Activated CD4-positive, alpha-beta T cell treated with anti-CD3 and anti-CD28 coated beads, Interleukin-2, amount 50 U/mL, for 48 hours (primary cell): ENCODE measurements around the gene HOXA9.

Experiments
- DNase-seq, 2 experiments: peaks; one replicate each; pipeline ENCODE4 v3.0.0-alpha.2; 2020

The HOXA9 gene

DNA sequence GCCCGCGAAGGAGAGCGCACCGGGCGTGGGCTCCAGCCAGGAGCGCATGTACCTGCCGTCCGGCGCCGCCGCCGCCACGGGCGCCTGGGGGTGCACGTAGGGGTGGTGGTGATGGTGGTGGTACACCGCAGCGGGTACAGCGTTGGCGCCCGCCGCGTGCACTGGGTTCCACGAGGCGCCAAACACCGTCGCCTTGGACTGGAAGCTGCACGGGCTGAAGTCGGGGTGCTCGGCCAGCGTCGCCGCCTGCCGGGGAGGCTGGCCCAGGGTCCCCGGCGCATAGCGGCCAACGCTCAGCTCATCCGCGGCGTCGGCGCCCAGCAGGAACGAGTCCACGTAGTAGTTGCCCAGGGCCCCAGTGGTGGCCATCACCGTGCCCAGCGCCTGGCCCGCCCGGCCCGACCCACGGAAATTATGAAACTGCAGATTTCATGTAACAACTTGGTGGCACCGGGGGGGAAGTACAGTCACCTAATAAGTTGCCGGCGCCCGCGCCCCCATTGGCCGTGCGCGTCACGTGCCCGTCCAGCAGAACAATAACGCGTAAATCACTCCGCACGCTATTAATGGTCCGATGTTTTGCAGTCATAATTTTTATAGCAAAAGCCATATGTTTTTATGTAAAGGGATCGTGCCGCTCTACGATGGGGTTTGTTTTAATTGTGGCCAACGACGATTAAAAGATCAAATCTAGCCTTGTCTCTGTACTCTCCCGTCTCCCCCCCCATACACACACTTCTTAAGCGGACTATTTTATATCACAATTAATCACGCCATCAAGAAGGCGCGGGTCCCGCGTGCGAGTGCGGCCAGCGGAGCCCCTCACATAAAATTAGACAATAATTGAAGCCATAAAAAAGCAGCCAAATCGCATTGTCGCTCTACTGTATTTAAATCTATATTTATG lies at the start of gene HOXA9:
HOXA9 (minus strand) TSS at position 449 of the 907 bp plus-strand sequence; CDS start at position 369, 80 bp downstream.
- DNase-seq: peak in 1 of 2 experiments; percentile 15

DNA sequence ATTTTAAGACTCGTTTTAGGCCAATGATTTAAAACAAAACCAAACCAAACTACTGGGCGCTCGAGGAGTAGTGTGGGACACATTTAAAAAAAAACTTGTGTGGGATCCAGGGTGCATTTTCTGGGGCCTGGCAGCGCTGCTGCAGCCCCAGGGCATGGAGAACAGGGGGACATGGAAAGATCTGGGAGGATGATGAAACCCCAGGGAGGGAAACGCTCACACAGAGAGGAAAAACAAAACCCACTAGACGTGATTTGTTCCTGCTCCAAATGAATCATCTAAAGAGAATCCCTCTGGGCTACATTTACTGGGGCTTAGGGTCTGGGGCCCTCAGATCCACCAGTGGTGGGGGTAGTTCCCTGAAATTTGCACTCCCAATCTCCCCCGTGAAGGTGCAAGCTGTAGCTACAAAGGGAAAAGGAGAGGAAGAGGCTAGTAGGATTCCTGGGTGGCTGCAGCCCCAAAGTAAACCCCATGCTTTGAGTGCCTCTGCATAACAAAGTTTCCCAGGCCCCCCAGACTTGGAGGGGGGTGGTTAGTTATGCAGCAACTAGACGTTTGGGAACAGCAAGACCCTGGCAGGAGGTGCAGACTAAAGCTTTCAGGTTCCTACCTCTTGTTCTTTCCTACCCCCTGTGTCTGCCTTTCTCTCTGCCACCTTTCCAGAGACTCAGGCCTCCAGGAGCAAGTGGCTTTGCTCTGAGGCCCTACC lies 49.1 kb upstream of the HOXA9 start:
- no peak for DNase-seq

- no peak for DNase-seq
Observed at GRCh38 chr7:27213433-27214238, 48.3 kb upstream of the HOXA9 start.

GRCh38 chr7:27212497-27213432 lies 47.4 kb upstream of the HOXA9 start:
- no peak for DNase-seq

DNA sequence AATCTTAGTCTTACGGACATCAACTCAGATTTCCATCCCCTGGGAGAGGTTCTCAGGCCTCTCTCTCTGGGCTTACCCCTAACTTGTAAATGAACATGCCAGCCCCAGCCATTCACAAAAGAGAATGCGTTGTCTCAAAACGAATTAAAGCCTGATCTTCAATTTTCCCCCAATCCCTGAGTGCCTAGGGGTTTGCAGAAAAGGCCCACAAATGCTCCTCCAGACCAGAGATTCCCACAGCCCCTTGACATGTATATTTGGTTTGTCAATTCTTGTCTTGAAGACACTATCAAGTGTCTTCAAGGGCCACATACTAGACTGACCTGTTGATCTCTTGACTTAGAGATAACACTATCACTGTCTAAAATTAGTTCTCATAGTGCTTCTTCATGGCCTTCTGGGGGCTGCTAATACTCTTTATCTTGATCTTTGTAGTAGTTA lies 46.4 kb upstream of the HOXA9 start:
- no peak for DNase-seq

DNA sequence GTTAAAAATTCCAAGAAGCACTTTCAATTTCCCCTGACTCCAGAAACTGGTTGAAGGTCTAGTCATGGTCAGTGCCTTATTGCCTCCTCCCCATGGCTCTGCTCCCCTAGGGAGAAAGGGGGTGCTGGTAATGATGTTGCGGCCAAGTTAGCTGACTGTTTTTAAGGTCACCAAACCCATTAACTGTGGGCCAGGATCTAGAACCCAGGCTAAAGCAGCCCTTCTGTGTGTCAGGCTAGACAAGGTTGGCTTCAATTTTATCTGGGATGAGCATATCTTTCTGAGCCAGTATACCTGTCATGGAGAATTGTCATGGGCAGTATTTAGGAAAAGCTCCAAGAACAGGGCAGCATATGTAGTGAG lies 45.7 kb upstream of the HOXA9 start:
- no peak for DNase-seq

DNA sequence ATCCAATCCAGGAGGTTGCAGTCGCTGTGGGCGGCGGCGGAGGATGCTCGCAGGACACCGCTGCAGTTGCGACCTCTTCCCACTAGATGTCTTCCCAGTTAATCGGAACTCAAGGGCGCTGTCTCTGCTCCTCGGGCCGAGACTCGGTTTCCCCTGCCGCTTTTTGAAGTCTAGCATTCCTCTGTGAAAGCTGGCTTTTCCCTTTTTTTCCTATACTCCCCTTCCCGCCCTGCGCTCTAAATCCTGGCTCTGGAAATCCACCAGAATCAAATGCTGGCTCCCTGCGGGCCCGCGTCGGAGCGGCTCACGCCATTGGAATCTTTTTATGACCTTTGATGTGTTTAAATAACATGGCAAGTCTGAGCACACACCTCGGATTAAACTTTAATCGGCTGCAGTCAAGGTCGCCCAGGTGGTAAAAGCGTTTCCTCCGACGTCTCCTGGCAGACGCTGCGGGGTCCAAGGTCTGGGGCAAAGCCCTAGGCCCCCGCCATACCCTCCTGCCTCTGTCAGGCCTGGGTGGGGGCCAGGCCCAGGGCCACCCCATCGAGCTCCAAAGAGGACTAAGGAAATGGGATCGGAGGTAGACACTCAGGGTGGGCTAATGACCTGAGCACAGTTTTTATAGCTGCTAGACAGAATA lies 45.2 kb upstream of the HOXA9 start:
- peak; percentile 59 to 66 for DNase-seq

- no peak for DNase-seq
Observed at GRCh38 chr7:27209933-27210440, 44.6 kb upstream of the HOXA9 start.

GRCh38 chr7:27208998-27209397 lies 43.7 kb upstream of the HOXA9 start:
- no peak for DNase-seq

GRCh38 chr7:27207348-27207985 lies 42.1 kb upstream of the HOXA9 start:
- DNase-seq: no peak

GRCh38 chr7:27205325-27206280 lies 40.3 kb upstream of the HOXA9 start:
- DNase-seq: no peak

GRCh38 chr7:27204851-27205322 lies 39.5 kb upstream of the HOXA9 start:
- no peak for DNase-seq

DNA sequence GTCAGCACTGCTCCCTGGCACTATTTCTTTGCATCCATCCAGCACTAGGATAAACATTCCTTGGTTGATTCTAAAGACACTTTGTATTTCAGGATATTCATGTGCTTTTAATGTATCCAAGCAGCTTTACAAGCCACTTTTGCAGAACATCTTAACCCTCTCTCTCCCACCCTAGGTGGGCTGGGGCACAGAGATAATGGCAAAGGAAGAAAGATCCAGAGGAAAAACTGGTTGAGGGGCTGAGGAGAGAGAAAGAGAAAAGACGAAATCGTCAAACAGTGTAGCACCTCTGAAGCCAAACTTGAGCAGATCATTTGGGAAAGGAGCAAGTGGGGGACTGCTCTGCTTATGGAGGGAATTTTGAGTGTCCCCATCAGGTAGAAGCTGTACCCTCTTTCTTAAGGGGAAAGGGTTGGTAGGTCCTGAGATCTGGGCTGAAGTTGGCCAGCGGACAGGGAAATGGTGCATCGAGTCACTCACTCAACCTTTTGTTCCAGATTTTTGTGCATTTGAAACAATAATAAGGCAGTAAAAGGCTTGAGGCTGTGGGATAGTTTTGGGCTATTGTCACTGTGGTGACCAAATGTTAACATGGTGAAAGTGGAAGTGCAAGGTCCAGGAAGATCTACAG lies 38.7 kb upstream of the HOXA9 start:
- DNase-seq: no peak

DNA sequence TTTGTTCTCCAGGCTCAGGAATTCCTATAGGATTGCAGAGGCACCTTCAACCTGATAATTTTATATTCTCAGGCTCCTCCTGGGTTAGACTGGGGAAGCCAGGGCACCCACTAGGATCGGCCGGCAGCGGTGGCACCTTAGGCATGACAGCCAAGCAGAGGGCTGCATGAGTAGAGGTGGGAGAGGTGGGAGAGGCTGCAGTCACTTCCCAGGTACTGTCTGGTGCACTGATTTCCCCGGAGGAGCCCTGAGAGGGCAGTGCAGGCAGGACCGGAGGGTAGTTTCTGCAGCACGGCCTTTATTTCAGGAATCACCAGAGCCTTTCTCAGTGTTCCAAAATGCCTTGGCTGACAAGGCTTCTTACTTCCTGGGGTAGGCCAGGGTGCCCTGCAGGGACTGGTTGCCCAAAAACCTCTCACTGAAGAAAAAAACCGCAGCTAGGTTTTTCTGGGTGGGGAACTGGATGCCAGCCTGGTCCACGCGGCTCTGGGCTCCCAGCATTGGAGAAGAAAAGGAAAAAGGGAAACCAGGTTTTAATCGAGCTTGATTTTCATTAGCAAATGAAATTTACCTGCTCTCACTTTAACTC lies 38.1 kb upstream of the HOXA9 start:
- DNase-seq: no peak

DNA sequence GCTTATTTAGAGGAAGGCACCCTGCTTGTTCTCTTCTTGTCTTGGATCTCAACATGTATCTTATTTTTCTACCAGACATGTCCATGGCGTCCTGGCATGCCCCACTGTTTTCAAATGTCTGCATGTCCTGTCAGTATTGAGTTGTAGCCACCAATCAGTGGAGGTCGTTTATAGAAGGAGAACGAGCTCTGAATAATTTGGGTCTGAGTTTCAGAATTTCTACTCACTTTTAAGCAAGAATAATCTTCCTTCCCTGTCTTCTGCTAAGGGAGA lies 37.5 kb upstream of the HOXA9 start:
- DNase-seq: no peak

GRCh38 chr7:27202018-27202861 lies 36.9 kb upstream of the HOXA9 start:
- no peak for DNase-seq

DNA sequence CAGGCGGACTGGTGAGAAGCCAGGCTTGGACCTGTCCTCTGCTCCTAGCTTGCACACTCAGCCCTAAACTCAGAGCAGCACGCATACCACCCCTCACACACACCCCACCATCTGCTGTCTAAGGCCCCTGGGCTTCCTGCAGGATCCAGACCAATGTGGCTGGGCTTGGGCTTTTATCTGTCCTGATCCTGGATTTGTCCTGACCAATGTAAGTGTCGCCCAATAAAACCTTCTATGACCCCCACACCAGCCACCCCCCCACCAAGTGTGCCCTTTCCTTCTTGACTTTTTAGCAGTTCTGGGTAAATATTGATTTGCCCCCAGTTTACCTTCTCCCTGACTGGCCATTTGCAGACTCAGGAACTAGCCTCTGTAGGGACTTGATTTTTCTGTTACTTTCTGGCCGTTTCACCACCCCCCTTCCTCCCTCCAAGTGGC lies 36.3 kb upstream of the HOXA9 start:
- DNase-seq: no peak
